ENCODE data around the gene ALKBH6.

ALKBH6 gene

DNA sequence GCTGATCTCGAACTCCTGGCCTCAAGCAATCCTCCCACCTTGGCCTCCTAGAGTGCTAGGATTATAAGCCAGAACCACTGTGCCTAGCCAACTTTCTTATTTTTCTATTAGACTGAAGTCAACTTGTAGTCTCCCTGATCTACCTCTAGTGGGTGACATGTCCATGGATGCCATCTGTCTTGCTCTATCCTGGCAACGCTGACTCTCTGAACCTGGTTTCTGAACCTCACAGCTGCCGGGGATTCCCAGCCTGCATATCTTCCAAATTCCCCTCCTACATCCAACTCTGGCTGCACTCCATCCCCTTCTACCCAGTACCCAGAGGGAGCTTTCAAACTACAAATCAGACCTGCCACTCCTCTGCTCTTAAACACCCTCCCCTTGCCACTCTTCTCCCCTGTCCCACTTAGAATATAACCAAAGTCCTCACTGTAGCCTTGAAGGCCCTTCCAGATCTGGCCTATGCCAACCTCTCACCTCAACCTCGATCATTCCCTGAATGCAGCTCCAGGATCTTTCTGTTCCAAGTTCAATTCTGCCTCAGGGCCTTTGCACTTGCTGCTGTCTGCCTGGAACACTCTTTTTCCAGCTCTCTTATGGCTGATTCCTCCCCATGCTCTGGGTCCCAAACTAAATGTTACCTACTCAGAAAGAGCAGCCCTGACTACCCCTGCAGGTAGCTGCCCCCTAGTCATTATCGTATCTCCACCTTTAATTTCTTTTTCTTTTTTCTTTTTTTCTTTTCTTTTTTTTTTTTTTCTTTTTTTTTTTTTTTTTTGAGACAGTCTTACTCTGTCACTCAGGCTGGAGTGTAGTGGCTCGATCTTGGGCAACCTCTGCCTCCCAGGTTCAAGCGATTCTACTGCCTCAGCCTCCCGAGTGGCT is 16.5 kb upstream of the ALKBH6 start:
- no peak for DNase-seq

DNA sequence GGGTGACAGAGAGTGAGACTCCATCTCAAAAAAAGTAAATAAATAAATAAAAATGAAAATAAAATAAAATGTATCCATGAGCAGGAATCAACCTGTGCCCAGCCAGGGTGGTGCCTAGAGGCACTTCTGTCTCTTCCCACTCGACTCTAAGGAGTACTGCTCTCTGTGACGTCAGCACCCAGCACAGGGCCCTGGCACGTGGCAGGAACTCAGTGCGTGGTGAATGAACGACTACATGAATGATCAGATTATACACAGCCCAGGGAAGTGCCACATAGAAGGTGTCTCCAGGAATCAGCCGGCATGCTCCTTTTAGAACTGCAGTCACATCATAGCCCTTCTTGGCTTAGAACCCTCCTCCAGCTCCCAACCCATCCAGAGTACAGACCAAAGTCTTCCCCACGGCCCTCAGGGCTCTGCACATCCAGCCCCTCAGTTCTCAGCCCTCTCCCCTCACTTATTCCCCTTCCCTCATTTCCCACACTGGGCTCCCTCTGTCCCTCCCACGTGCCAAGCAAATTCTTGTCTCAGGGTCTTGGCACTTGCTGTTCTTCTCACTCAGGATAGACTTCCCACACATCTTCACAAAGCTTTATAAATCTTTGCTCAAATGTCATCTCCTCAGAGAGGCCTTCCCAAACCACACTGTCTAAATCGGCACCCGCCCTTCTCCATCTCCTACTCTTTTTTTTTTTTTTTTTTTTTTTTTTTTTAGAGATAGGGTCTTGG is 14.5 kb upstream of the ALKBH6 start:
- DNase-seq: no peak

DNA sequence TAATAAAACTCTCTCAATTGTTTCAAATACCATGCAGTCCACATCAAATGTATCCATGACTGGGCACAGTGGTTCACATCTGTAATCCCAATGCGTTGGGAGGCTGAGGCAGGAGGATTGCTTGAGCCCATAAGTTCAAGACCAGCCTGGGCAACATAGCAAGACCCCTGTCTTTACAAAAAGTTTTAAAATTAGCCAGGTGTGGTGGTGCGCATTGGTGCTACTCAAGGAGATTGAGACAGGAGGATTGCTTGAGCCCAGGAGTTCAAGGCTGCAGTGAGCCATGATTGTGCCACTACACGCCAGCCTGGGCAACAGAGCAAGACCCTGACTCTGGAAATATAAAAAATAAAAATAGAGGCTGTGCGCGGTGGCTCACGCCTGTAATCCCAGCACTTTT is 13.7 kb upstream of the ALKBH6 start:
- DNase-seq: no peak

DNA sequence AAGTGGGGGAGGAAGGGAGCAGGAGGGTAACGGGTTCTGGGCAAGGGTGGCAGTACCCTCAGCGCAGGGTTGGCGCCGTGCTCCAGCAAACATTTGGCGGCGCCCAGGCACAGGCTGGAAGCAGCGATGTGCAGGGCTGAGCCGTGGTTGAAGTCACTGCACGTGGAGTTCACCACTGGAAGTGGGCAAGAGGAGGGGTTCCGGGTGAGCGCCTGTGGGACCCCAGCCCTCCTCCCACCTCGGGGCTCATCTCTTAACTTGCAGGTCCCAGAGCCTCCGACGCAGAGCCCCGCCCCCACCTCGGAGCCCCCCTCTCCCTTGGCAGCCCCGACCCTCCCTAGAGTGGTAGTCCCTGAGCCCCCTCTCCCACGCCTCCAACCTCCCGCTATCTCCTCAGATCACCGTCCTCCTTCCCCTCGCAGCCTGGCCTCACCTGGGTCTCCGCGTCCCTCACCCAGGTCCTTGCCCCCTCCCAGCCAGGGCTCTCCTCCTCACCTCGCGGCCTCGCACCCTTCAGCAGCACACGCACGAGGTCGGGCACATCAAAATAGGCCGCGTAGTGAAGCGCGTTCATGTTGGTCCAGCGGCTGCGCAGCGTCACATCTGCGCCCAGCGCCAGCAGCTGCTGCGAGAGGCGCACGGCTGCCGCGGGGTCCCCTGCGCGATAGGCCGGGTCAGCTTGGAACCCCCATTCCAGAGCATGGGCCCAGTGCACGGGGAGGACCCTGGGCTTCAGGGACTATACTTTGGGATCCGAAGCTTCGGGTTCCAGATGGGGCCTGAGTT is 12.3 kb upstream of the ALKBH6 start:
- DNase-seq: no peak

DNA sequence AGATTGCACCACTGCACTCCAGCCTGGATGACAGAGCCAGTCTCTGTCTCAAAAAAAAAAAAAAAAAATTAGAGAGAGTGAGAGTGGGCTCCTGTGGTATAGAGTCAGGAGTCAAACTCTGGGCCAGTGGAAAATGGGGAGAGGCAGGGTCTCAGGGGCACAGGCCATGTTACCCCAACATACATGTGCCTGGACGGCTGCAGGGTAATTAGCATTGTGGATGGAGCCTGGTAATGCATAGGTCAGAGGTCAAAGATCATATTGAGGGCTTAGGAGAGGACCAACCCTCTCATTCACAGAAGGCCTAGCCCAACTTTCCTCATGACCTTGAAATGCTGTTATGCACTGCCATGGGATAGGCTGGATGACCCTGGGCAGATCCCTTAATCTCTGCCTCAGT is 11.5 kb upstream of the ALKBH6 start:
- DNase-seq: no peak

DNA sequence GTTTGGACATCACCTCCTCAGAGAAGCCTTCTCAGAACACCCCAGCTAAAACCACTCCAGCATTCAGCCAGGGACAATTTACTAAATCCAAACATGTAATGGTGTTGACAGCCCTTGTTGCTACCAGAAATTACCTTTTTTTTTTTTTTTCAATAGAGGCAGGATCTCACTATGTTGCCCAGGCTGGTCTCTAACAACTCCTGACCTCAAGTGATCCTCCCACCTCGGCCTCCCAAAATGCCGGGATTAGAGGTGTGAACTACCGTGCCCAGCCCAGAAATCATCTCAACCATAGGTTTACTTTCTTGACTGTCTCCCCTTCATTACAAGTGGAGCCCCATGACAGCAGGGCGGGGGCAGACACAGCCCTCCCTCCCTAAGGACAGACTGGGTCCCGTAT is 9.4 kb upstream of the ALKBH6 start:
- DNase-seq: no peak

DNA sequence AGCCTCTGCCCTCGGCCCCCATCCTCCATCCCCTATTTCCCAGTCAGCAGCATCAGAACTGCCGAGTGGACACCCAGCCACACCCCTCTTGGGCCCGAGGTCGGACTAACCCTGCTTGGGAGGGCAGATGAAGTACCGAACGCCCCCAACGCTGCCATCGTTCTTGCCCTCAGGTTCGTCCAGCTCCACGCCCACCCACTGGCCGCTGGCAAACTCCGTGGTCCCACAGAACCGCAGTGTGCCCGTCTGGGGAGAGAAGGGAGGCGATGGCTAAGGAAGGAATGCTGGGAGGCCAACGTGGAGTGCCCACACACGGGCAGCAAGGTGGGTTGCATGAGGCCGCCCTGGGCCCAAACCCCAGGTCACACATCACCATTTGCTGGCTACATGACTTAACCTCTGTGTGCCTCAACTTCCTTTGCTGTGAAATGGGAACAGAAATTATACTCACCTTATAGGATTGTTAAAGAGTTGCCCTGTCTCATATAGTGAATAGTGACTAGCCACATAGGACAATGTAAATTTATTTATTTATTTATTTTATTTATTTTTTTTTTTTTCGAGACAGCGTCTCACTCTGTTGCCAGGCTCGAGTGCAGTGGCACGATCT is 5.2 kb upstream of the ALKBH6 start:
- DNase-seq: no peak

DNA sequence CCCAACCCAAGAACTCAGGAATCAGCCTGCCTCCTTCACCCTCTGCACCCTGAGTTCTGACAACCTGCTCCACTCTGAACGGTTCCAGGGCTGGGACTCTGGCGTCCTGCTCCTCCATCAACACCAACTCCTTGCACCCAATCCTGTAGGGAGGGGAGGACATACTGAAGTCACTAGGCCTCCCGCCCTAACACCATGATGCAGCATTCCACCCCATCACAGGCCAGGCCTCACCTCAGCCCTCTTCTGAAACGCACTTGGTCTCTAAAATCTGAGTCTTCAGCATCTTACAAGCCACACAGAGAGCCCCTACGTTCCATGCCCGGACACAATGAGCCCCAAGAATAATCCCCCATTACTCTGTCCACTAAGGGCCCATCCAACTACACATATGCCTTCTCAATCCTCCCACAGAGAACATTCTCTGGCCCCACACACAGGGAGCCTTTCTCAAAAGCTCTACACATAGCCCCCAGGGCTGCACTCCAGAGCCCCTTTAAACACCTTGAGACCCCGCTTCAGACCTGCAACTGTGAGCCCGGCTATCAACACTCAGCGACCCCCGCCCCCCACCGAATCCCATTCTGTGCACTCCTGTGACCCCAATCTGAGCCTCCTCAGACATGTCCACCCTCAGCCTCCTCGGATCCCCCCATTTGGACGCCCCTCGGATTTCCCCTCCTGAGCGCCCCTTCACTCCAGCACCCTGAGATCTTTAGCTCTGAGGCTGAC is 567 bp downstream of the ALKBH6 start:
- no peak for DNase-seq

DNA sequence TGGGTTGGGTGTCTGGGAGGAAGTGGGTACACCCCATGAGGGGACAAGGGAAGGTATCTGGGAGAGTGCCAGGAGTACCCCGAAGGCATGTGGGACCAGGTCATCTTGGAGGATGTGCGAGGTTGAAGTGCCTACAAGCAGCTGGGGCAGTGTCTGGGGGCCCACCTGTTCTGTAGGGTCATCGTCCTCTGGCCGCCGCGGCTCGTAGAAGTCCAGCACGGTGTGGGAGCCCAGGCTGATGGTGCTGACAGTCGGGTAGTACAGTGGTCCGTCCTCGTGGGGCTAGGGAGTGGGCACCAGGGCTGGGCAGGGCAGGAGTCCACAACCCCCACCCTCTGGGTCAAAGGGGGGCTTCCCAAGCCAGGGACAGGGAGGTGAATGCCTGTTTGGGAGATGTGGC is 3.6 kb downstream of the ALKBH6 start:
- DNase-seq: no peak

DNA sequence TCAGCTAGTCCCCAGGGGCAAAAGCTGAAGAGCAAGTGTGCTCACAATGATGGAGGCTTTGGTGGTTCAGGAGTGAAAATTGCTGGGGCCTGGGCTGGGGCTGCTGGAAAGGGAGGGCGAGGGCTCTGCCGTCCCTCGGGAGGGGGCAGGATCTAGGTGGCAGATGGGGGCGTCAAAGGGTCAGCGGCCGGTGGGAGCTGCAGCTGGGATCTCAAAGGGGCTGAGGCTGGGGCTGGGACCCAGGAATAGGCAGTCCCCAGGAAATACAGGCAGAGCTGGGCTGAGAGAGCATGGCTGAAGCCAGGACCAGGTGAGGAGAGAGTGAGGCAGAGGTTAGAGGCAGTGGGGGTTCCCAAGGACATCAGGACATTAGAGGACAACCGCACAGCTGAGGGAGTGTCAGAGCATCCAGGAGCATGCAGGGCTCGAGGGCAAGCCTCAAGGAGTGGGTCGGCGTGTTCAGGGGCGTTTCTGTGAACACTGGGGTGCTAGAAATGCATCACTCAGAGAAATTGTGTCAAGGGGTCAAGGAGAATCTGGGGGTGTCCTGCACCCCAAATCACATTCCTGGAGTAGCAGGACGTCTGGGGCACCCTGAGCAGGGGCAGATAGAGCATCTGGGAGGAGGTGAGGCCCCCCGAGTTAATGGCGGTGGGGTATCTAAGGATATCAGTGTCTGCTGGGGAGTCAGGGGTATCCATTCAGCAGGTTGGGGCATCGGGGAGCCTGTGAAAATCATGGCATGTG is 4.2 kb downstream of the ALKBH6 start:
- DNase-seq: no peak

DNA sequence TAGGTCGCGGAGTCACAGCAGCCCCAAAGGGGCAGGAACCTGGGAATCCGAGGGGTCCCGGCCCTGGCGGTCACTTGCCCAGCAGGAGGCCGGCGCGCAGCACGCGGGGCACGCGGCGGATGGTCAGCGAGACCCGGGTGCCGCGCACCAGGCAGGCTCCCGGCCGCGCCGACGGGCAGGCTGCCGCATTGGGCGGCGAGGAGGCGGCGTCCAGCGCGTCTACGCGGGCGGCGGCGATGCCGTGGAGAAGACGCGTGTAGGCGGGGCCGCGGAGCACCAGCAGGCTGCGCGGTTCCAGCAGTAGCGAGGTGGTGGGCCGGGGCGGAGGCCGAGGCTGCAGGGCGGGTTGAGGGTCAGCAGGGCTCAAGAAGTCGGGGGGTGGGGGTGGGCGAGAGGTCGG is 4.8 kb downstream of the ALKBH6 start:
- DNase-seq: no peak

DNA sequence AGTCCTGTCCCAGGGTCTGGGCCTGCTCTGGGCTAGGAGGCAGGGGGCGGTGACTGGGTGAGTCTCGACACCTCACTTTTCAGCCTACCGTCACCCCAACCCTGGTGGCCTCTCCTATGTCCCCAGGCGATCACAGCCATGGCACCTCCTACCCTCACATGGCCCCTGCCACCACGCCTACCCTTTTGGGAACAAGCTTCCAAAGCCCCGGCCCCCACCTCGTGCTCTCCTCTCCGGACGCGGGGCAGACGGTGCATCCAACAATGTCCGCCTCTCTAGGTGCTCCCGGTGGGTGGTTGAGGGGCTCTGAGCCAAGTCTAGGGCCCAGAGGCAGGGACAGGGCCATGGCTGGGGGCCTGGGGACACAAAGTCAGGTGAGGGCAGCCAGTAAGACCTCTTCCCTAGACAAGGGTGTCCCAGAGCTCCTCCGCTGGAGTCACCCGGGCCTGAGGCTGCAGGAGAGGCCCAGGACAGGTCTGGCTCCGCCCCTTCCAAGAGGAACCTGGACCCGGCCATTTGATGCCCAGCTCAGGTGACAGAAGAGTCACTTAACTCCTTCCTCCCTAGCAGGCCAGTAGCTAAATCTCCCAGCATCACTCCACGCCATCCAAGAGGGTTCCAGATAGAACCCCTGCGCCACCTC is 5.6 kb downstream of the ALKBH6 start, which contains the start of gene SYNE4:
Gene SYNE4, minus strand, starts transcription at position 478 of the 643 bp plus-strand sequence. Its CDS starts 132 bp downstream, at position 346.
- no peak for DNase-seq

DNA sequence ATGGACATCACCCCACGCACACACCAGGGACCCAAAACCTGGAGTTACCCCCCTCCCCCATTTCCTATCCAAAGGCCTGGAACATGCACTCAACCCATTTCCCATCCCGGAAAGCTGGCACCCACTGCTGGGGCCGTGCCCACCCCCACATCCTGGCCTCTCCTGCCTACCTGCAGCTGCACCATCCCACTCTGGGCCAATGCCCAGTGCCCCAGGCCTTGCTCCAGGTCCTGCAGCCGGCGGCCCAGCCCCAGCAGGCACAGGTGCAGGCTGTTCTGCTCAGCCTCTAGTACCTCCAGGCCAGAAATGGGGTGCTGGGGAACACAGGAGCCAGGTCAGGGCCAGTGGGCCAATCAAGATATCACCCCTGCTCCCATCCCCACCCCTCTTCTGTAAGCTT is 7.1 kb downstream of the ALKBH6 start:
- DNase-seq: no peak

DNA sequence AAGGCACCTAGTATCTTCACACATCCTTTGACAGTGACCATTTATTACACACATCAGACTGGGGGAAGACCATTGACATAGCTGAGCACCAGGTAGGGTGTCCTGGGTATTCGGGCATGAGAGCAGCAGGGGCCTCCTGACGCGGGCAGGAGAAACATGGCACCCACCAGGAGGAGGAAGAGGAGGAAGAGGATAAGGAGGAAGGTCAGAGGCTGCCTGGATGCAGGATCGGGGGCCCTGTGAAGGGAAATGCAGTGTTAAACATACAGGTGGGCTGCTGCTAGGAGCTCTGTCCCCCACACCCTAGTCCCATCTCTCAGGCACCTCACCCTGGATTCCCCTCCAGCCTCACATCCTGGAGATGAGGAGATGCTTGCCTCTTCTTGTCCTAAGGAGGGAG is 10.7 kb downstream of the ALKBH6 start:
- DNase-seq: no peak

DNA sequence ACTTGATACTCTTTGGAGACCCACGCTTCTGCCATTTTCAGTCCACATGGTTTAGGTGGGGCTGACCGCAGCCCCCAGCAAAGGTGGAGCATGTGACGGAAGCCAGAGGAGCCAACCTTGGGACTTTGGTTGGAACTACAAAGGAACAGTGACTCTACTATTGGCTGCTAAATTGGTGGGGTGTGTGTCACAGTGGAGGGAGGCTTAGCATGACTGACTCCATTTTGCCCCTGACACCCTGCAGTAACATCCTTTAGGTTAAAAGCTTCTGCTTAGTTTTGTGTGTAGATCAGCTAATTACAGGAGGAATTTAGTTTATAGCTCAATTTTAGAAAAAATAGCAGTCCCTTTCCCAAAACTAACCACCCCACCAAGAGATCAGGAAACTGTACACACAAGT is 12.4 kb downstream of the ALKBH6 start:
- DNase-seq: no peak

DNA sequence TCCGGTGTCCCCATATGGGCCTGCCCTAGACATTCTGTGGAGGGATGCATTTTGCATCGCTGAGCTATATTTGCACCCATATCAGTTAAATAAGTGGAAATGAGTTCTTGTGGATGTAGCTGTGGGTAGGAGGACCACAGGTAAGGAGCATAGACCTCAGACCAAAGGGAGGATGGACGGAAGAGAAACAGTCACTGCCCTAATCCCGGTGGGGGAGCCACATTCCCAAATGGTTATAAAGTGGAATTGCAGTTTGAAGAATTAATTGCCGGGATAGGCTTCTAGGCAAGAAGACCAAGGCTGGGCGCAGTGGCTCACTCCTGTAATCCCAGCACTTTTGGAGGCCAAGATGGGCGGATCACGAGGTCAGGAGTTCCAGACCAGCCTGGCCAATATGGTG is 17.2 kb downstream of the ALKBH6 start:
- no peak for DNase-seq

DNA sequence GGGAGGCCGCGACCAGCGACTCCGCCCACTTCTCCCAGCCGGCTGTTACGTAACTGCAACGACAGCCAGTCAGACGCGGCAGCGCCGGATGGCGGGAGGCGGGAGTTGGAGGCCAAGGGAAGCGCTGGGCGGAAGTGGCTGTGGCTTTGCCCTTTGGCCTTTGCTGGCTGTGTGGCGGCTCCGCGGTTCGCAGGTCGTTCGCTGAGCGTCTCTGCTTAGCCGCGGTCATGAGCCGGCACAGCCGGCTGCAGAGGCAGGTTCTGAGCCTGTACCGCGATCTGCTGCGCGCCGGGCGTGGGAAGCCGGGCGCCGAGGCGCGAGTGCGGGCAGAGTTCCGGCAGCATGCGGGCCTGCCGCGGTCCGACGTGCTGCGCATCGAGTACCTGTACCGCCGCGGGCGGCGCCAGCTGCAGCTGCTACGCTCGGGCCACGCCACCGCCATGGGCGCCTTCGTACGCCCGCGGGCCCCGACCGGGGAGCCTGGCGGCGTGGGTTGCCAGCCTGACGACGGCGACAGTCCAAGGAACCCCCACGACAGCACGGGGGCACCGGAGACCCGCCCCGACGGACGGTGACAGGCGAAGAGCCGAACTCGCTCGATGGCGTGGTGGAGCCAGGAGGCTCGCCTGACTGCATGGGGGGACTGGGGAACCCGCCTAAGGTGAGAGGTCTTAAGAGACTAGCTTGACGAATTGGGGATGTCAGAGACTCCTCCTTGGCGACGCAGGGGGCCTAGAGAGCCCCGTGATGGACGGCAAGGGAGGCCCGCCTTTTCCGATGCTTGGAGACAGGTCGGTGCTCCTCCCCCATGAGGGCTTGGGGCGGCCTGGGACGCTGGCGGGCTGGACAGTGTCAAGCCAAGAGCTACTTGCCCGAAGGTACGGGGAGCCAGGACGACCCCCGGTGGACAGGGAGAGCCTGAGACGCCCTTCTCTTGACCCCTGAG is 18.7 kb downstream of the ALKBH6 start, which contains the start of gene SDHAF1:
Gene SDHAF1, plus strand, starts transcription at position 141 of the 946 bp plus-strand sequence. Its CDS starts 87 bp downstream, at position 228.
- DNase-seq: peak; percentile 85

DNA sequence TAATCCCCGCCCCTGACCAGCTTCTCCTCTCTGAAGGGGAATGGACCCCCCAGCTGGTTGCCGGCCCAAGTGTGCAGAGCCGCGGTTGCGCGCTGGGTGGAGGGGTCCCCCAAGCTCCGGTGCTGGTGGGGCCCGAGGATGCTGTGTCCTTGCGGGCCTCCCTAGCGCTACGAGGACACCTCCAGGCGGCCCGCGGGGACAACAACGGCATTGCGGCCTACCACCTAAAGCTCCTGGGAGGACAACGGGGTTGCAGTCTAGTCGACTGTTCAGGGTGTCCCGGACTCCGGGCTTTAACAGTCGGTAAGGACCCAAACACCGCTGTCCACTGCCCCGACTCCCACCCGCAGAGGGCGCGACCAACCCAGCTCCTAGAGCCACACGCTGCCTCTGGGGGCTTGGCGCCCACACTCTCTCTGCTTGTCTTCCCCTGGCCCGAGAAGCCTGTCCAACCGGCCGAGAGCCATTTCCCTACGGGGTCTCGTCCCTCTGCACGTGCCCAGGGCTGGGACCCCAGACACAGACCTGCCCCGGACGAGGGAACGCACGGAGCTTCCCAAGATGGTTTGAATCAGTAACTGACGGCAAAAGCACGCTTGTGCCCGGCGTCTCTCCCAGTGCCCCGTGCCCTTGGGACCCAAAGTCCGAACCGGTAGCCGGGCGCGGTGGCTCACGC is 20.0 kb downstream of the ALKBH6 start:
- DNase-seq: no peak
